GM21526 (cell line): Measurements from ENCODE around the gene PTPA.
"Not testable (repeated sequence)": the region's sequence is repeated elsewhere in the genome, so short reads cannot be mapped to it uniquely, and the experiment has no call there.

Source experiments
- ATAC-seq: cut with Tn5 transposase; IDR thresholded peaks from one replicate; pipeline ENCODE4 v1.9.1; 2021; ENCODE audit warnings: moderate library complexity; ENCODE audit not compliant: unreplicated experiment, low FRiP score

The PTPA gene

GRCh38 chr9:129191234-129191633 is 80.0 kb downstream of the PTPA start:
- no peak for ATAC-seq

GRCh38 chr9:129193655-129194054 is 82.4 kb downstream of the PTPA start:
- ATAC-seq, result no peak

- no peak for ATAC-seq
Measured at GRCh38 chr9:129194221-129194620, 83.0 kb downstream of the PTPA start.

- ATAC-seq, result no peak
Measured at GRCh38 chr9:129195606-129196005, 84.4 kb downstream of the PTPA start.

- not testable (repeated sequence) for ATAC-seq
Measured at GRCh38 chr9:129197045-129197444, 85.8 kb downstream of the PTPA start.

- ATAC-seq, result no peak
Measured at GRCh38 chr9:129197978-129198318, 86.7 kb downstream of the PTPA start.
